OCI-M2 (cell line): ENCODE data around the gene CGB3.
A peak's percentile ranks its signal among the peaks of the same experiment; 100 is the strongest.
"Not testable (repeated sequence)": the region's sequence is repeated elsewhere in the genome, so short reads cannot be mapped to it uniquely, and the experiment has no call there.

ENCODE experiments used
- DNase-seq: peaks from one replicate; lab custom pipeline; 2025; ENCODE audit not compliant: unreplicated experiment; lab: John Stamatoyannopoulos, UW

Gene CGB3

DNA sequence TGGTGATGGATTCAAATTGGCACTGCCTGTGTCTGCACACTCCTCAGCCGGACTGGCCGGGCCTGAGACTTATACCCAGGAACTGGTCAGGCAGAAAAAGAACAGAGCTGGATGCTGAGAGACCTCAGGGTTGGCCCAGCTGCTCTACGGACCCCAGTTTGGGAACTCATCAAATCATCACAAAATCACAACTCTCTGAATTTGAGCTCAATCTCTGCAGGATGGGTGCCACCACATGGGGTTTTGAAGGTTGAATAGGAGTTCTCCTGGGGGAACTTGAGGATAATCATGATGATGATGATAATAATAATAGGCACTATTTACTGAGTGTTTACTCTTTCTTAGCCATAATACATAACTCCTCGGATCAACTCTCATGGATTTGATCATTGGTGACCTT, 18.5 kb upstream of the CGB3 start:
- not testable (repeated sequence) for DNase-seq

- no peak for DNase-seq
Observed at GRCh38 chr19:49042177-49042576, 18.0 kb upstream of the CGB3 start.

- DNase-seq: not testable (repeated sequence)
Observed at GRCh38 chr19:49039736-49040135, 15.6 kb upstream of the CGB3 start.

GRCh38 chr19:49038557-49039276, 14.6 kb upstream of the CGB3 start:
- not testable (repeated sequence) for DNase-seq

DNA sequence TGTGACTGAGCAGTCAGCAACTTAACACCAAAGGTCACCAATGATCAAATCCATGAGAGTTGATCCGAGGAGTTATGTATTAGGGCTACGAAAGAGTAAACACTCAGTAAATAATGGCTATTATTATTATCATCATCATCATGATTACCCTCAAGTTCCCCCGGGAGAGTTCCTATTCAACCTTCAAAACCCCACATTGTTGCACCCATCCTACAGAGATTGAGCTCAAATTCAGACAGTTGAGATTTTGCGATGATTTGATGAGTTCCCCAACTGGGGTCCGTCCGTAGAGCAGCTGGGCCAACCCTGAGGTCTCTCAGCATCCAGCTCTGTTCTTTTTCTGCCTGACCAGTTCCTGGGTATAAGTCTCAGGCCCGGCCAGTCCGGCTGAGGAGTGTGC, 14.0 kb upstream of the CGB3 start:
- not testable (repeated sequence) for DNase-seq

DNA sequence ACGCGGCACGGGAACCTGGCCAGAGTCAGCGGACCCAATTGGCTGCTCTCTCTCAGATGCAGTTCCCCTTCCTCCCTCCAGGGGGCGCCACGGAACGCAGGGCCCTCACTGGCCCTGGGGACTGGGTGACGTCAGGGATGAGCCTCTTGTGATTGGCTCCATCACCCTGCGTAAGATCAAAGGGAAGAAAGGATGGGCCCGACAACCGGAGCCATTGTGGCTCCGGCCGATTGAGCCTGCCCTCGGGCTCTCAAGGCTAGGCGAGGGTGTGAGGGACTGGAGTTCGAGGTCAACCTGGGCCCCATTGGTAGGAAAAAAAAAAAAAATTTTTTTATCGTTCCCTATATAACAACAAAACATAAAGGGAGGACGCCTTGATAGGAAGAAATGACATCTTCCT, 12.7 kb upstream of the CGB3 start, which contains the start of gene CGB1:
TSS of gene CGB1 (minus strand) at position 81 of the 400 bp plus-strand sequence. CDS start 184 bp downstream, outside the sequence.
- DNase-seq: not testable (repeated sequence)

DNA sequence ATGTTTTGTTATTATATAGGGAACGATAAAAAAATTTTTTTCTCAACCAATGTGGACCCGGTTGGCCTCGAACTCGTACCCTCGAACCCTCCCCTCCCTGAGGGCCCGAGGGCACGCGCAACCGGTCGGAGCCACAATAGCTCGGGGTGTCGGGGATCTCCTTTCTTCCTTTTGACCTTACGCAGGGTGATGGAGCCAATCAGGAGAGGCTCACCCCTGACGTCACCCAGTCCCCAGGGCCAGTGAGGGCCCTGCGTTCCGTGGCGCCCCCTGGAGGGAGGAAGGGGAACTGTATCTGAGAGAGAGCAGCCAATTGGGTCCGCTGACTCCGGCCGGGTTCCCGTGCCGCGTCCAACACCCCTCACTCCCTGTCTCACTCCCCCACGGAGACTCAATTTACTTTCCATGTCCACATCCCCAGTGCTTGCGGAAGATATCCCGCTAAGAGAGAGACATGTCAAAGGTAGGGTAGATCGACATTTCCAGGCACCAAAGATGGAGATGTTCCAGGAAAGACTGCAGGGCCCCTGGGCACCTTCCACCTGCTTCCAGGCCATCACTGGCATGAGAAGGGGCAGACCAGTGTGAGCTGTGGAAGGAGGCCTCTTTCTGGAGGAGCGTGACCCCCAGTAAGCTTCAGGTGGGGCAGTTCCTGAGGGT, 7.6 kb upstream of the CGB3 start, which contains the start of gene CGB2:
TSS of gene CGB2 (plus strand) at position 249 of the 660 bp plus-strand sequence. CDS start at position 455, 206 bp downstream.
- DNase-seq: not testable (repeated sequence)

- DNase-seq: not testable (repeated sequence)
Observed at GRCh38 chr19:49030323-49030722, 6.2 kb upstream of the CGB3 start.

DNA sequence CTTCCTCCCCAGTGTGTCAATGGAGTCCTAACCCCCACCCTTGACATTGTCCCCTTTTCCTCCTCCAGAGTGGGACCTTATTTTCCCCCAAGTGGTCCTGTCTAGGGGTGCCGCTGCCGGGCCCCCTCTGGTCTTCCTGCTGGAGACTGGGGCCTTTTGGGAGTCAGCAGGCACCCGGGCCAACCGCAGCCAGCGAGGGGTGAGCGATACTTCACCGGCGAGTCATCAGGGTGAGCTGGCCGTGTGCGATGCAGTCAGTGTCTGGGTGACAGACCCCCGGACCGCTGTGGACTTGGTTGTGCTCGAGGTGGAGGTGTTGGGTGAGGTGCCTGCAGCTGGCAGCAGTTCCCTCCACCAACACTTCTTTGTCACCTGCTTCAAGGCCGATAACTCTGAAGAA, 5.6 kb upstream of the CGB3 start:
- DNase-seq: not testable (repeated sequence)

DNA sequence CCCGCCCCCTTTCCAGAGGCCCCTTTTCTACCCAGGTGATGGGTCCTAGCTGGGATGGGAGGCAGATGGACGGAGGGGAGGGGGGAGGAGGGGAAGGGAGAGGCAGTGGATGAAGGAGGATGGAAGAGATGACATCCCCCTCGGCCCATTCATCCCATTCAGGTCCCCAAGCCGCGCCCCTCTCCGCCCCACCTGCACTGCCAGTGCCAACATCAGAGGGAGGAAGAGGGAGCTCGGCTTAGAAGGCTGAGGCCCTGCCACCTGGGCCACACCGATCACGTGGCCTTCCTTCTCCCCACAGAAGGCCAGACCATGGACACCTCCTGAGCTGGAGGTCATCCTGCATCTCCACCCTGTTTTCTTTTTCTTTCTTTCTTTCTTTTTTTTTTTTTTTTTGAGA, 4.6 kb upstream of the CGB3 start:
- not testable (repeated sequence) for DNase-seq

GRCh38 chr19:49025599-49025998, 1.5 kb upstream of the CGB3 start:
- not testable (repeated sequence) for DNase-seq

GRCh38 chr19:49025088-49025487, 955 bp upstream of the CGB3 start:
- not testable (repeated sequence) for DNase-seq

DNA sequence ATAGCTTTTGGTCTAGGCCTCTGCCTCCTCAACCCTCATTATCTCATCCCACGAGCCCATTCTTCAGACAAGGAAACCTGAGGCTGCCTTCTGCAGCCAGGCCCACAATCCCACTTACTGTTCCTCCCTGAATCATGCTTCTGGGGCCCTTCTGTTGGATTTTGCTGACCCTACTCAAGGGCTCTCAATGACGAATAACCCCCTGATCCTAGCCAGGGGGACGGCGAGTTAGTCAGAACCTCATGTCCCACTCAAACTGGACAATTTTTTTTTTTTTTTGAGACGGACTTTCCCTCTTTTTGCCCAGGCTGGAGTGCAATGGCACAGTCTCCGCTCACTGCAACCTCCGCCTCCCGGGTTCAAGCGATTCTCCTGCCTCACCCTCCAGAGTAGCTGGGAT, 2.0 kb downstream of the CGB3 start:
- no peak for DNase-seq

DNA sequence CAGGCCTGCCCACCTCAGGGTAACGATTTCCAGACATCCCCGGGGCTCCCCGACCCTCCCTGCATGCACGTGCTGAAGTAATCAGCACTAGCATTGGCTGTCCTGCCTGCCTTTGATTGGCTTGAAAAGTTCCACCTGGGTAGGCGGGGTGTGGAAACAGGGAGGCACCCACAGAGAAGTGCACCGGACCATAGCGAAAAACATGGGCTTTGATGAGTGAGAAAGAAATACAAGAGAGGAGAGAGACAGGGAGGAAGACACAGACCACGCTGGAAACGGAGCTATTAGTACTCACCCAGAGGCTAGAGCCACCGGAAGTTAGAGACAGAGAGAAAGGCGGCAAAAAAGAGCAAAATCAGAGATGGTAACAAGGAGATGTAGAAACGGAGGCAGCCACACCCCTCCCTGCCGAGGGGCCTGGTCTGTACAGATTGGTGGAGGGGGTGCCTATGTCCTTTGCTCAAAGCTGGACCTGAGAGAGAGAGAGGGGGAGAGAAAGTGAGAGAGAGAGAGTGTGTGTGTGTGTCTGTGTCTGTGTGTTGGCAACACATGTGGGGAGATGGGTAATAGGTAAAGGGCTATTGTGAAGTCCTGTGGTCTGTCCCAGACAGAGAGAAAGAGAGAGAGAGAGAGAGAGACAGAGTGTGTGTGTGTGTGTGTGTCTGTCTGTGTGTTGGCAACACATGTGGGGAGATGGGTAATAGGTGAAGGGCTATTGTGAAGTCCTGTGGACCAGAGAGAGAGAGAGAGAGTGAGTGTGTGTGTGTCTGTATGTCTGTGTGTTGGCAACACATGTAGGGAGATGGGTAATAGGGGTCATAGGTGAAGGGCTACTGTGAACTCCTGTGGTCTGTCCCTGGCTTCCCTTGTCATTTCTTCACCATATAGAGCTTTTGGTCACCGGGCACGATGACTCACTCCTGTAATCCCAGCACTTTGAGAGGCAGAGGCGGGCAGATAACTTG, 2.9 kb downstream of the CGB3 start:
- no peak for DNase-seq

GRCh38 chr19:49020342-49020741, 3.8 kb downstream of the CGB3 start:
- no peak for DNase-seq

DNA sequence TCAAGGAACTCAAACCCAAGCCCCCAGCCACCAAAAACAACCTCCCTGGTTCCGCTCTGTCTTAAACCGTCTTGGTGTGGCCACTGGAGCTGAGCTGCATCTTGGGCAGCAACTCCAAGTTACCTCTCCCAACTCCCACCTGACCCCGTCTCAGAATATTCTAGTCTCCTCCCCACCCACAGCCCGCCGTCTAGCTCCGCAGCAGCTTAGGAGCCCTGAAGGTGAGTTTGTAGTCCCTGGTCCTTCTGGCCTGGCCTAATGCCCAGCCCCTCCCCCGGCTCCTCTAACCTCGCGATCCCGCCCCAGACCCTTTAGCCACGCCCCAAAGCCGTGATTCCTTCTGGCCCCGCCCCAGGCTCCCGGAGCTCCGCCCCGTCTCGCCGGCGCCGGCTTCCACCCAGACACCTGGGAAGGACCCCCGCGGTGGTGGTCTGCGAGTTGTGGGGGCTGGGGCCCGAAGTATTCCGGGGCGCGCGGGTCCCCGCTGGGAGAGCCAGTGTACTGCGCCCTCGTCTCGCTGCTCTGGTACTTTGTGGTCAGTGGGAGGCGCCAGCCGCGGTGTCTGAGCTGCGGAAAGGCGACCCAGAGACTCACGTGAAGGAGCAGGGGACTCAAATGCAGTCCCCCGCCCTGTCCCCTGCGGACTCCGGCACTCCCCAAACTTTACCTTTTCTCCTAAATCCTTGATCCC, 4.7 kb downstream of the CGB3 start:
- no peak for DNase-seq

DNA sequence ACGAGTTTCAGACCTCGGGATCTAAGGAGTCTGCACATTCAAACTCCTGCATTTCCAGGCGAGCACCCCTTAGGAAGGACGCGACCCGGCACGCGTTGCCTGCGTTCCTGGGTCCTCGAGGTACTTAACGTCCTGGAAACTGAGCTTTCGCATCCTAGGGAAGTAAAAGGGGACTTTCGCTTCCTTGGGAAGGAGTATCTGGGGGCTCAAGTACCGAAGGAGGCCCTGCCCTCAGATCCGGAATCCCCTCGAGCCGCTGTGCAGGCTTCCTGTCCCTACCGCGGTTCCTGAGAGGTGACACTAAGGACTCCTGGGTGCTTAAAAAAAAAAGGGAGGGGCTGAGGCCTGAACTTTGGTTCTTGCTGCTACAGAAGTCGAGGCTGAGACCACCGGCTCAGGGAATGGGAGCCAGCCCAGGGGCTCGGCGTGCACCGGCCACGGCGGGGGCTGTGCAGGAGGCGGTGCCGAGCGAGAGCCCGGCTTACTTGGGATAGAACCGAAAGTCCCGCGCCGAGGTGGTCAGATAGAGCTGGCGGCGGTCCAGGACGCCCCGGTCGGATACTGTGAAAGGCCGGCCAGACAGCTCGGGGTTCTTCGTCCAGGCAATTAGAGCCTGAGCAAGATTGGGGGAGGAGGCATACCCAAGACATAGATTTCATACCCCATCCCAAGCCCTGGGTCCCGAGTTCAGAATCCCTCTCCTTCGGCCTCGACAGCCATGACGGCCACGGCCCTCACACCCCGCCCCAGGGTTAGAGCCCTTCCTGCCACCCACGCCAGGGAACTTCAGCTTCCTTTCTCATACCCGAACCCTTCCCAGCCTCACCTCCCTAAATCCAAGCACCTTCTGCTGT, 5.5 kb downstream of the CGB3 start:
- not testable (repeated sequence) for DNase-seq

DNA sequence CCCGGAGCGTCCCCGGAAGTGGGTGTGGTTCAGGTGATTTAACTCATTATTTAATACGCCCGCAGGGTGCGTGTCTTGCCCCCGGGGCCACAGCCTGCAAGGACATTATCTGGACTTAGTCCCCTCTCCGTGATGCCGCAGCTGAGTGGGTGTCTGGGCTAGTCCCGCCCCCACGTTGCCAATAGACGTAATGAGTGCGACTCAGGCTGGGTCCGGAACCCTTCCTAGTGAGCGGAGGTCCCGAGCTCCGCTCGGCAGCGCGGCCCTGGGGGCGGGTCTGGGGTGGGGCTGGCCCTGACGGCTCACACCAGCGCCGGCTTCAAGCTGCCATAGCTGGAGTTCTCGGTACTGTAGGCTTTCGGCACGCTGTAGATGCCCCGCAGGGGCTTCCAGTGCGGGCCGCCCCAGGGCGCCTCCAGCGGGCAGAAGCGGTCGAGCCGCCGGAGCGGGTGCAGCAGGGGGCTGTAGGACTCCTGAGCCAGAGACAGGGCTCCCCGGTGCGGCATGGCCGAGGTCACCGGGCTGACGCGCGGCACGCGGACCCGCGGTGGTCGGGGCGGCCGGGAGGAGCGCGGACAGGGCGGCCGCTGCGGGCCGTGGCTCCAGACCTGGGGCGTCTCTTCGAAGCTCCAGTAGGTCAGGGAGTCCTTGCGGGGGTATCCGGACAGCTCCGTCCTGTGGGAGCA, 6.3 kb downstream of the CGB3 start:
- DNase-seq: peak; percentile 57

GRCh38 chr19:49017041-49017665, 7.0 kb downstream of the CGB3 start, which contains the start of gene LHB:
Gene LHB (minus strand): TSS chr19:49017091. CDS start chr19:49017081, 10 bp downstream.
- no peak for DNase-seq
